Ishikawa (cell line): ENCODE results near the gene ZNF431.

ENCODE experiments used
- CEBPB ChIP-seq: IDR thresholded peaks from 2 replicates; pipeline ENCODE4 v1.6.1; 2012
- CREB1 ChIP-seq: IDR thresholded peaks from 2 replicates; pipeline ENCODE4 v1.6.1; 2012; ENCODE audit warnings: low read depth
- EGR1 ChIP-seq: IDR thresholded peaks from 2 replicates; pipeline ENCODE4 v1.6.1; 2012
- EP300 ChIP-seq: IDR thresholded peaks from 2 replicates; pipeline ENCODE4 v1.6.1; 2012; ENCODE audit warnings: borderline replicate concordance
- FOXM1 ChIP-seq: IDR thresholded peaks from 2 replicates; pipeline ENCODE4 v1.6.1; 2012; ENCODE audit warnings: low read depth, borderline replicate concordance
- MAX ChIP-seq: IDR thresholded peaks from 2 replicates; pipeline ENCODE4 v1.6.1; 2012
- NFIC ChIP-seq: IDR thresholded peaks from 2 replicates; pipeline ENCODE4 v1.6.1; 2012
- RAD21 ChIP-seq: IDR thresholded peaks from 2 replicates; pipeline ENCODE4 v1.6.1; 2012; ENCODE audit warnings: low read depth
- REST ChIP-seq: IDR thresholded peaks from 2 replicates; pipeline ENCODE4 v1.6.1; 2012; ENCODE audit warnings: low read depth, mild to moderate bottlenecking
- TAF1 ChIP-seq: IDR thresholded peaks from 2 replicates; pipeline ENCODE4 v1.6.1; 2012; ENCODE audit warnings: low read depth, mild to moderate bottlenecking
- TCF12 ChIP-seq: IDR thresholded peaks from 2 replicates; pipeline ENCODE4 v1.6.1; 2012; ENCODE audit warnings: low read depth
- TEAD4 ChIP-seq: IDR thresholded peaks from 2 replicates; pipeline ENCODE4 v1.6.1; 2012
- USF1 ChIP-seq: IDR thresholded peaks from 2 replicates; pipeline ENCODE4 v1.6.1; 2012
- YY1 ChIP-seq: IDR thresholded peaks from 2 replicates; pipeline ENCODE4 v1.6.1; 2012; ENCODE audit warnings: low read depth
- ZBTB7A ChIP-seq: IDR thresholded peaks from 2 replicates; pipeline ENCODE4 v1.6.1; 2012; ENCODE audit warnings: low read depth

Gene ZNF431

GRCh38 chr19:21202865-21203494 is 61.1 kb downstream of the ZNF431 start:
- TF ChIP-seq REST (no peak), RAD21 (peak; percentile 74)

GRCh38 chr19:21210037-21210621 is 68.3 kb downstream of the ZNF431 start:
- no peak for TF ChIP-seq YY1
- no peak for TF ChIP-seq ZBTB7A
- TF ChIP-seq EGR1, result no peak
- no peak for TF ChIP-seq TCF12
- no peak for TF ChIP-seq RAD21
- no peak for TF ChIP-seq USF1
- no peak for TF ChIP-seq FOXM1
- no peak for TF ChIP-seq NFIC
- TF ChIP-seq TEAD4, result no peak
- no peak for TF ChIP-seq EP300
- TF ChIP-seq MAX, result no peak
- no peak for TF ChIP-seq TAF1
- TF ChIP-seq CEBPB, result no peak
- TF ChIP-seq REST, result no peak
- no peak for TF ChIP-seq CREB1

- TF ChIP-seq ZBTB7A (no peak), YY1 (no peak), MAX (no peak), CREB1 (no peak), EP300 (no peak), EGR1 (no peak), NFIC (no peak)
Observed at GRCh38 chr19:21221693-21222092, 79.9 kb downstream of the ZNF431 start.

- TF ChIP-seq CEBPB (no peak), ZBTB7A (no peak), NFIC (no peak), USF1 (no peak), MAX (no peak), CREB1 (no peak), YY1 (no peak), EGR1 (no peak), TAF1 (no peak)
Observed at GRCh38 chr19:21233691-21234090, 91.9 kb downstream of the ZNF431 start.

GRCh38 chr19:21238670-21239069 is 96.8 kb downstream of the ZNF431 start:
- no peak for TF ChIP-seq RAD21
- no peak for TF ChIP-seq TCF12
- TF ChIP-seq ZBTB7A, result no peak
- TF ChIP-seq EP300, result no peak
- no peak for TF ChIP-seq REST
- no peak for TF ChIP-seq MAX
- no peak for TF ChIP-seq CEBPB
- TF ChIP-seq NFIC, result no peak
- TF ChIP-seq TAF1, result no peak
- no peak for TF ChIP-seq USF1
